ENCODE results near the gene SLC39A2. TPM values are rescaled to one million over a fixed set of nuclear protein-coding genes. Genes with fewer than 3 reads are reported as not detected.
A peak's percentile ranks its signal among the peaks of the same experiment; 100 is the strongest.

SLC39A2 gene
- total and polyA plus RNA-seq, 2 donors from 2014 or later = not detected

- H3K36me3 ChIP-seq (ENCODE audit: control insufficient read depth in 2 of 3, insufficient read depth in 3 of 3, low read length in 3 of 3) = peaks cover 9 to 12% (median 10%) of the 10 kb centered on the region in 3 donors
- no peaks in the 10 kb centered on the region for H3K9me3 ChIP-seq (ENCODE audit: control insufficient read depth in 2 of 3, insufficient read depth in 1 of 3, low read length in 3 of 3)
- peak overlapping the region; percentile 26 to 63 (median 52) for H3K9ac ChIP-seq (ENCODE audit: low read length in 3 of 3)
- H3K4me1 ChIP-seq (ENCODE audit: control insufficient read depth in 2 of 3, insufficient read depth in 2 of 3, low read depth in 1 of 3, low read length in 3 of 3) = peaks cover 6 to 14% (median 13%) of the 10 kb centered on the region in 3 donors
- peak overlapping the region; percentile 64 to 93 (median 66) for H3K4me3 ChIP-seq (ENCODE audit: low read length in 3 of 3)
- H3K27ac ChIP-seq (ENCODE audit: low read depth in 2 of 2, low read length in 2 of 2) = peak overlapping the region; percentile 68 to 85
- intact Hi-C loops (cut with DNase I) = no loop called here
- no peak for TF ChIP-seq CTCF (IDR thresholded peaks at IDR 0.05; ENCODE audit: borderline replicate concordance, extremely low read depth, insufficient read depth)
- no peaks in the 10 kb centered on the region for H3K27me3 ChIP-seq (ENCODE audit: control insufficient read depth, insufficient read depth, low read length)
- peak in 2 of 5 donors; percentile 14 to 53 for DNase-seq
- FAIRE-seq = no peak
These were observed 10.2 kb upstream of the SLC39A2 start for GRCh38 chr14:20988717-20989470.

DNA sequence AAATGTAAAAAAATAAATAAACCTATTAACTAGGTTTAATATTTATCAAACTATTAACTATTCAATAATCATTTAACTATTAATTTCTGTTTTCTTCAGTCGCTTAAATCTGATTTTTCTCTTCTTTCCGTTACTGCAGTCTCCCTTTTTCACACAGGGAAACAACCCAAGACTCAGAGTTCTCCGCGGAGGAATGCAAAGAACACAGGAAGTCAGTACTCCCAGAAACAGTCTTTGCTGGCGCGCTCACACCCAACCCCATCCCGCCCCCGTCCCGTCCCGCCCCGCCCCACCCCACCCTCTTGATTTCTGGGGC is 9.7 kb upstream of the SLC39A2 start:
- H3K27me3 ChIP-seq (ENCODE audit: control insufficient read depth, insufficient read depth, low read length) = no peaks in the 10 kb centered on the region
- intact Hi-C loops (cut with DNase I) = no loop called here
- H3K9ac ChIP-seq (ENCODE audit: low read length in 3 of 3) = peak overlapping the region in 2 of 3 donors; percentile 26 to 63
- peaks cover 11 to 17% (median 11%) of the 10 kb centered on the region in 3 donors for H3K36me3 ChIP-seq (ENCODE audit: control insufficient read depth in 2 of 3, insufficient read depth in 3 of 3, low read length in 3 of 3)
- H3K4me3 ChIP-seq (ENCODE audit: low read length in 3 of 3) = peak overlapping the region; percentile 64 to 93 (median 66)
- H3K27ac ChIP-seq (ENCODE audit: low read depth in 2 of 2, low read length in 2 of 2) = peak overlapping the region; percentile 20 to 85
- H3K4me1 ChIP-seq (ENCODE audit: control insufficient read depth in 2 of 3, insufficient read depth in 2 of 3, low read depth in 1 of 3, low read length in 3 of 3) = peaks cover 6 to 14% (median 13%) of the 10 kb centered on the region in 3 donors
- no peak for FAIRE-seq
- no peaks in the 10 kb centered on the region for H3K9me3 ChIP-seq (ENCODE audit: control insufficient read depth in 2 of 3, insufficient read depth in 1 of 3, low read length in 3 of 3)
- no peak for DNase-seq
- TF ChIP-seq CTCF (IDR thresholded peaks at IDR 0.05; ENCODE audit: borderline replicate concordance, extremely low read depth, insufficient read depth) = no peak

- no peaks in the 10 kb centered on the region for H3K9me3 ChIP-seq (ENCODE audit: control insufficient read depth in 2 of 3, insufficient read depth in 1 of 3, low read length in 3 of 3)
- H3K4me3 ChIP-seq (ENCODE audit: low read length in 3 of 3) = peak within 1 kb of the TSS; percentile 88 to 96 (median 93)
- H3K27me3 ChIP-seq (ENCODE audit: control insufficient read depth, insufficient read depth, low read length) = no peaks in the 10 kb centered on the region
- no peak for TF ChIP-seq CTCF (IDR thresholded peaks at IDR 0.05; ENCODE audit: borderline replicate concordance, extremely low read depth, insufficient read depth)
- intact Hi-C loops (cut with DNase I) = no loop called here
- H3K27ac ChIP-seq (ENCODE audit: low read depth in 2 of 2, low read length in 2 of 2) = peak within 1 kb of the TSS; percentile 68 to 85
- H3K9ac ChIP-seq (ENCODE audit: low read length in 3 of 3) = peak within 1 kb of the TSS; percentile 72 to 86 (median 85)
- DNase-seq (peak; percentile 95 to 99 (median 96)), FAIRE-seq (no peak)
- peaks cover 6 to 14% (median 13%) of the 10 kb centered on the region in 3 donors for H3K4me1 ChIP-seq (ENCODE audit: control insufficient read depth in 2 of 3, insufficient read depth in 2 of 3, low read depth in 1 of 3, low read length in 3 of 3)
- peaks cover 11 to 23% (median 16%) of the 10 kb centered on the region in 3 donors for H3K36me3 ChIP-seq (ENCODE audit: control insufficient read depth in 2 of 3, insufficient read depth in 3 of 3, low read length in 3 of 3)
These were observed 9.1 kb upstream of the SLC39A2 start, which contains the start of gene METTL17 for GRCh38 chr14:20989787-20990600. METTL17 (plus strand) TSS chr14:20989980; CDS start chr14:20990003, 23 bp downstream.
